Hepatocyte (in vitro differentiated cells): ENCODE measurements around the gene CAPN8.

Experiments used
- CTCF ChIP-seq: fragments of 200-600 bp; sonication (generic); IDR thresholded peaks from 2 replicates; pipeline ENCODE4 v1.5.1; 2016; ENCODE audit warnings: antibody characterized with exemption, mild to moderate bottlenecking; ENCODE audit not compliant: poor library complexity
- EZH2 ChIP-seq: fragments of 200-600 bp; sonication (generic); IDR thresholded peaks from 2 replicates; pipeline ENCODE4 v1.6.1; 2016; ENCODE audit warnings: antibody characterized with exemption, mild to moderate bottlenecking, borderline replicate concordance

GRCh38 chr1:223622132-223622842 lies 43.2 kb downstream of the CAPN8 start:
- TF ChIP-seq CTCF = no peak
- no peak for TF ChIP-seq EZH2
